OCI-LY7 (cell line): ENCODE results near the gene ZIC5. TPM values are rescaled to one million over a fixed set of nuclear protein-coding genes. Genes with fewer than 3 reads are reported as not detected.

Experiments used
- BruUV-seq: library from RNA; stranded (reverse); fragments of 400-500 nt; replicated peaks from 2 replicates; lab custom pipeline; 2021; lab: Mats Ljungman, UMichigan
- CTCF ChIA-PET: fragments of 300-600 bp; sonication (Branson Sonifier 250); formaldehyde crosslinking; loops from one replicate; lab custom pipeline; 2022; ENCODE audit warnings: antibody characterized with exemption; ENCODE audit not compliant: unreplicated experiment; lab: Charles Lee
- POLR2A ChIA-PET: fragments of 300-600 bp; sonication (Branson Sonifier 250); formaldehyde crosslinking; loops from one replicate; lab custom pipeline; 2022; ENCODE audit warnings: antibody characterized with exemption; lab: Charles Lee
- DNase-seq: peaks from one replicate; pipeline ENCODE4 v3.0.0-alpha.2; 2015; ENCODE audit warnings: low spot score
- H2AFZ ChIP-seq: fragments of 200-600 bp; sonication (generic), shearing (Covaris generic); 2 replicates; pipeline ENCODE4 v1.6.1; 2014; ENCODE audit warnings: mild to moderate bottlenecking, antibody characterized with exemption, low read length, moderate library complexity
- H3K27ac ChIP-seq: fragments of 200-600 bp; sonication (generic); 2 replicates; pipeline ENCODE4 v1.5.1; 2014; ENCODE audit warnings: mixed run types, low read depth, mild to moderate bottlenecking, moderate library complexity, low read length, inconsistent platforms; ENCODE audit not compliant: poor library complexity, severe bottlenecking
- H3K36me3 ChIP-seq: fragments of 200-600 bp; sonication (generic); 2 replicates; pipeline ENCODE4 v1.6.1; 2014; ENCODE audit warnings: mild to moderate bottlenecking, antibody characterized with exemption, low read length, moderate library complexity, mixed read lengths; ENCODE audit not compliant: insufficient read depth
- H3K4me1 ChIP-seq: fragments of 200-600 bp; sonication (generic); 2 replicates; pipeline ENCODE4 v1.5.1; 2014; ENCODE audit warnings: mild to moderate bottlenecking, low read length; ENCODE audit not compliant: insufficient read depth, poor library complexity, severe bottlenecking
- H3K4me2 ChIP-seq: fragments of 200-600 bp; sonication (generic); 2 replicates; pipeline ENCODE4 v1.6.1; 2014; ENCODE audit warnings: mild to moderate bottlenecking, low read length
- H3K4me3 ChIP-seq: fragments of 200-600 bp; sonication (generic); 2 replicates; pipeline ENCODE4 v1.5.1; 2014; ENCODE audit warnings: mild to moderate bottlenecking, low read depth, low read length; ENCODE audit not compliant: poor library complexity, severe bottlenecking
- H3K79me2 ChIP-seq: fragments of 200-600 bp; sonication (generic); 2 replicates; pipeline ENCODE4 v1.6.1; 2016; ENCODE audit warnings: low read depth, mild to moderate bottlenecking, low read length, moderate library complexity, mixed read lengths; ENCODE audit not compliant: insufficient read depth
- H3K9me2 ChIP-seq: fragments of 200-600 bp; sonication (generic); 2 replicates; pipeline ENCODE4 v1.6.1; 2016; ENCODE audit warnings: mild to moderate bottlenecking, low read length, mixed read lengths; ENCODE audit not compliant: insufficient read depth
- H3K9me3 ChIP-seq: fragments of 200-600 bp; sonication (generic); 2 replicates; pipeline ENCODE4 v1.6.1; 2014; ENCODE audit warnings: mild to moderate bottlenecking, mixed run types, low read length, mixed read lengths
- H4K20me1 ChIP-seq: fragments of 200-600 bp; sonication (generic); 2 replicates; pipeline ENCODE4 v1.6.1; 2014; ENCODE audit warnings: mild to moderate bottlenecking, antibody characterized with exemption, low read length, moderate library complexity, mixed read lengths; ENCODE audit not compliant: insufficient read depth
- CTCF ChIP-seq: fragments of 200-600 bp; sonication (generic); conservative IDR thresholded peaks from 2 replicates; pipeline ENCODE4 v1.5.1; 2014; ENCODE audit warnings: mild to moderate bottlenecking, antibody characterized with exemption, low read length, moderate library complexity, mixed read lengths
- EZH2phosphoT487 ChIP-seq: fragments of 200-600 bp; sonication (generic); IDR thresholded peaks from 2 replicates; pipeline ENCODE4 v1.6.1; 2018; ENCODE audit warnings: low read depth, borderline replicate concordance, mild to moderate bottlenecking, mixed run types, antibody characterized with exemption, low read length, moderate library complexity, mixed read lengths
- intact Hi-C: fragments of 100-400 bp; cut with micrococcal nuclease; formaldehyde crosslinking; loops from one replicate; pipeline ENCODE4 v1.10.0; 2022; ENCODE audit not compliant: unreplicated experiment
- total RNA-seq, 2 experiments: library from RNA; depleted of rRNA in 1 of 2; stranded (reverse); fragments of >200 nt in 1 of 2; shearing (Covaris generic) in 1 of 2; gene quantifications; 2 replicates each; pipeline ENCODE4 v1.2.3, GENCODE V29; 2014 to 2022

The ZIC5 gene
- total RNA-seq, 2 experiments from 2014 or later, result not detected

- CTCF ChIA-PET, result no interaction called here
- H3K4me2 ChIP-seq, result no peak overlapping the region
- no TSS peak for BruUV-seq
Measured at GRCh38 chr13:99967498-99967868, 4.1 kb downstream of the ZIC5 start.

GRCh38 chr13:99966064-99966805, 5.3 kb downstream of the ZIC5 start:
- Histone ChIP-seq H3K4me2 (no peak overlapping the region), H2AFZ (no peak overlapping the region), H3K27ac (no peak overlapping the region), H3K4me3 (no peak overlapping the region), H3K36me3 (no peaks in the 10 kb centered on the region), H3K79me2 (no peaks in the 10 kb centered on the region), H3K9me2 (no peaks in the 10 kb centered on the region), H3K9me3 (no peaks in the 10 kb centered on the region), H4K20me1 (no peaks in the 10 kb centered on the region), H3K4me1 (no peaks in the 10 kb centered on the region)
- ChIA-PET POLR2A (no interaction called here), CTCF (no interaction called here)
- TF ChIP-seq CTCF, result no peak
- no peak for TF ChIP-seq EZH2phosphoT487
- no TSS peak for BruUV-seq
- intact Hi-C loops, result no loop called here
- no peak for DNase-seq

More at GRCh38 chr13:99967498-99967868, 4.1 kb downstream of the ZIC5 start:
- Histone ChIP-seq H4K20me1 (no peaks in the 10 kb centered on the region), H3K27ac (no peak overlapping the region), H3K79me2 (no peaks in the 10 kb centered on the region), H3K9me2 (no peaks in the 10 kb centered on the region), H3K9me3 (no peaks in the 10 kb centered on the region), H3K36me3 (no peaks in the 10 kb centered on the region), H2AFZ (no peak overlapping the region), H3K4me1 (no peaks in the 10 kb centered on the region), H3K4me3 (no peak overlapping the region)
- POLR2A ChIA-PET, result no interaction called here
- DNase-seq, result no peak
- TF ChIP-seq EZH2phosphoT487 (no peak), CTCF (no peak)
- intact Hi-C loops, result no loop called here

- no peaks in the 10 kb centered on the region for H3K4me1 ChIP-seq
- intact Hi-C loops, result no loop called here
- no peaks in the 10 kb centered on the region for H3K9me3 ChIP-seq
- H3K4me3 ChIP-seq, result no peak overlapping the region
- H3K36me3 ChIP-seq, result no peaks in the 10 kb centered on the region
- CTCF ChIA-PET, result no interaction called here
- no peak for DNase-seq
- H3K27ac ChIP-seq, result no peak overlapping the region
- no peak overlapping the region for H3K4me2 ChIP-seq
- no peaks in the 10 kb centered on the region for H3K79me2 ChIP-seq
- POLR2A ChIA-PET, result no interaction called here
- no peaks in the 10 kb centered on the region for H3K9me2 ChIP-seq
- no TSS peak for BruUV-seq
- no peak for TF ChIP-seq EZH2phosphoT487
- TF ChIP-seq CTCF, result no peak
- H2AFZ ChIP-seq, result no peak overlapping the region
- no peaks in the 10 kb centered on the region for H4K20me1 ChIP-seq
Measured at GRCh38 chr13:99965329-99966000, 6.1 kb downstream of the ZIC5 start.
